Body of pancreas (tissue), 4 donors: ENCODE results near the gene ANKS1B.

ENCODE experiments used
- CTCF ChIP-seq, 7 experiments: fragments of 450-650 bp in 4 of 7; fragments of 200-600 bp in 3 of 7; sonication (generic) in 3 of 7; IDR thresholded peaks; one replicate each; pipeline ENCODE4 v1.5.1; 2016 to 2019; ENCODE audit warnings: antibody characterized with exemption in 7 of 7
- POLR2A ChIP-seq, 3 donors: fragments of 450-650 bp; IDR thresholded peaks; one replicate each; pipeline ENCODE4 v1.6.1; 2016; ENCODE audit warnings: antibody characterized with exemption in 3 of 3, mild to moderate bottlenecking in 2 of 3

GRCh38 chr12:98730412-98730811 lies 1254.3 kb downstream of the ANKS1B start:
- TF ChIP-seq CTCF (IDR thresholded peaks at IDR 0.05), result no peak
- TF ChIP-seq POLR2A (IDR thresholded peaks at IDR 0.05), result no peak
